ENCODE results near the gene TXNRD2. TPM values are rescaled to one million over a fixed set of nuclear protein-coding genes. Genes with fewer than 3 reads are reported as not detected.

TXNRD2 gene
- total and polyA plus RNA-seq, 10 of the 15 experiments (the other 5 are each of a cell fraction or from before 2014, with no cell fraction given): 1.6 to 26.0 (median 13.9) TPM

DNA sequence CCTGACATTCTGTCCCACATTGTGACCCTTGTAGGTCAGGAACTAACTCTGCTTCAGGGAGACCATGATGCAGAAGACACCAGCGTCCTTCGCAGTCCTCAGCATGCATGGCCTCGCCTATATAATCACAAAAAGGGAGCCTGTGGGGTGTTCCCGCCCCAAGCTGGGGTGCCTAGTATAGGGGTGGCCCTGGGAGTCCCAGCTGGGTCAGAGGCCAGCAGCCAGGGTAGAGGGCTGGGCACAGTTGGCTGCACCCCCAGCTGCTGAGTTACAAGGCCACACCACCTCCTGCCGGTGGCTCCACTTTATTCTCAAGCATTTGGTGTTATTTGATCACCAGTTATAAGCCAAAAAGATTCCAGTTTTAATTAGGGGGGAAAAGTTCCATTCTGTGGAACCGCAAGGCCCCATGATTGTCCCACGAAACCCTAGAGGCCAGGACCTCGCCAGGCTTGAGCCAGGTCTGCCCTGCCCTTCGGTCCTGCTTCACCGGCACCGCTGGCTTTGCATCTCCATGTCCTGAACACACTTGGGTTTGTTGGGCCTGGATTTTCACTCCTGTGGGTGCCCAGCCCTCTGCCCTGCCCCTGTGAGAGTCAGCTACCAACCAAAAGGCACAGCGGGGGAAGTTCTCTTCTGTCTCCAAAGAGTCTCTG, 72.0 kb downstream of the TXNRD2 start:
- no peaks in the 10 kb centered on the region for H3K27me3 ChIP-seq (replicated peaks in 1 of 2; ENCODE audit: control insufficient read depth in 2 of 2, insufficient read depth in 2 of 2, low read length in 1 of 2)
- no TSS peak for BruUV-seq (replicated peaks)
- H3K79me2 ChIP-seq (ENCODE audit: control insufficient read depth, insufficient read depth, low read length): no peaks in the 10 kb centered on the region
- no peak for FAIRE-seq
- no peaks in the 10 kb centered on the region for H3K4me1 ChIP-seq (ENCODE audit: control insufficient read depth, insufficient read depth, low read length)
- H3K4me2 ChIP-seq (ENCODE audit: control insufficient read depth, insufficient read depth): no peak overlapping the region
- no peak for ATAC-seq
- intact Hi-C loops (cut with micrococcal nuclease; ENCODE audit: unreplicated experiment) (no loop called here), in situ Hi-C loops (cut with MboI) (no loop called here)
- H3K9me3 ChIP-seq (replicated peaks; ENCODE audit: control insufficient read depth, insufficient read depth, low read length): no peaks in the 10 kb centered on the region
- no peak overlapping the region for H3K27ac ChIP-seq (ENCODE audit: control insufficient read depth, insufficient read depth)
- ChIA-PET POLR2A (no interaction called here), SMC1A (ENCODE audit: uncharacterized antibody, unreplicated experiment) (no interaction called here), RAD21 (ENCODE audit: unreplicated experiment) (no interaction called here), CTCF (no interaction called here)
- H3K4me3 ChIP-seq: no peak overlapping the region
- no peaks in the 10 kb centered on the region for H3K36me3 ChIP-seq (ENCODE audit: control insufficient read depth in 2 of 2, insufficient read depth in 2 of 2, low read length in 1 of 2)
- no peak for DNase-seq (ENCODE audit: low read depth, low spot score)
- no peak overlapping the region for H3K9ac ChIP-seq (ENCODE audit: control insufficient read depth, insufficient read depth, low read length)
- 74% methylated on average over 12 of the region's 12 CpGs for WGBS (ENCODE audit: insufficient coverage, insufficient replicate concordance, low lambda C conversion rate, missing lambda C conversion rate)
- no peaks in the 10 kb centered on the region for H4K20me1 ChIP-seq (ENCODE audit: control insufficient read depth, insufficient read depth)
- H2AFZ ChIP-seq (ENCODE audit: control insufficient read depth, low read depth, low read length): no peak overlapping the region
- TF ChIP-seq MEF2B (IDR thresholded peaks at IDR 0.05; ENCODE audit: partially characterized antibody, poor library complexity, severe bottlenecking): no peak
- TF ChIP-seq HDGF (IDR thresholded peaks at IDR 0.05): no peak

DNA sequence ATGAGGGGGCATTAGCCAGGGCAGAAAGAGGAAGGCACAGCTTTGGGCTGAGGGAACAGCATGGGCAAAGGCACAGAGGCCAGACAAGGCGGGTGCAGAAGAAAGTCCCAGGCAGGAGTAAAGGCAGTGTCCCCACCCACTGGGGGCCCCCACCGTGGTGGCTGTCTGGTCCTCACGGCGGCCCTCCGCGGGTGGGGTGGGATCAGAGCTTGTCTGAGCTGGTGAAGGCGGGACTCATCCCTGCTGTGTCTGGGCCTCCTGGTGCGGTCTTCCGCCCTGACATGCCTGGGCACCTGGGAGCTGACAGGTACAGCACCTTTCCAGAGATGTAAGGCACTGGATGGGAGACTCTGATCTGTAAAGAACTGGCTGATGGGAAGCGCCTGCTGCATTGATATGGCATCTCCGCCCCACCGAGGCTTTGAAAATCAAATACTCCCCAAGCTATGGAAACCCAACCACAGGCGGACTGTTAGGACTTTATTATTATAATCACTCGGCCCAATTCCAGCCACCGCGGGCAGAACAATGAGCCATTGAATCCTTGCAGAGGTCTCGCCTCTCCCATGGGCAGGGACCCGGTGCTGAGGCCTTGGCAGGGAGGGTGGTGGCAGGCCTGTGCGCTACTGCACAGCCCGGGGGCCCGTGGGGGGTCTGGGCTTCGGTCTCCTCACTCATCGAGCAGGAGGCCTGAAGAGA, 72.7 kb downstream of the TXNRD2 start:
- Histone ChIP-seq H2AFZ (ENCODE audit: control insufficient read depth, low read depth, low read length) (no peak overlapping the region), H3K4me3 (no peak overlapping the region), H3K27ac (ENCODE audit: control insufficient read depth, insufficient read depth) (no peak overlapping the region), H4K20me1 (ENCODE audit: control insufficient read depth, insufficient read depth) (no peaks in the 10 kb centered on the region), H3K36me3 (ENCODE audit: control insufficient read depth in 2 of 2, insufficient read depth in 2 of 2, low read length in 1 of 2) (no peaks in the 10 kb centered on the region), H3K27me3 (replicated peaks in 1 of 2; ENCODE audit: control insufficient read depth in 2 of 2, insufficient read depth in 2 of 2, low read length in 1 of 2) (no peaks in the 10 kb centered on the region), H3K9me3 (replicated peaks; ENCODE audit: control insufficient read depth, insufficient read depth, low read length) (no peaks in the 10 kb centered on the region), H3K4me2 (ENCODE audit: control insufficient read depth, insufficient read depth) (no peak overlapping the region), H3K9ac (ENCODE audit: control insufficient read depth, insufficient read depth, low read length) (no peak overlapping the region), H3K4me1 (ENCODE audit: control insufficient read depth, insufficient read depth, low read length) (no peaks in the 10 kb centered on the region), H3K79me2 (ENCODE audit: control insufficient read depth, insufficient read depth, low read length) (no peaks in the 10 kb centered on the region)
- no peak for TF ChIP-seq MXI1 (IDR thresholded peaks at IDR 0.05; ENCODE audit: low read depth, low read length)
- TF ChIP-seq ZNF217 (IDR thresholded peaks at IDR 0.05): no peak
- no peak for TF ChIP-seq RAD21 (IDR thresholded peaks at IDR 0.05; ENCODE audit: insufficient read depth, low read depth, low read length)
- no peak for TF ChIP-seq TBL1XR1 (IDR thresholded peaks at IDR 0.05; ENCODE audit: low read depth, low read length)
- TF ChIP-seq, protein P1, sequence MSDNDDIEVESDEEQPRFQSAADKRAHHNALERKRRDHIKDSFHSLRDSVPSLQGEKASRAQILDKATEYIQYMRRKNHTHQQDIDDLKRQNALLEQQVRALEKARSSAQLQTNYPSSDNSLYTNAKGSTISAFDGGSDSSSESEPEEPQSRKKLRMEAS (IDR thresholded peaks at IDR 0.05; ENCODE audit: low read depth, low read length): no peak
- no peak for TF ChIP-seq ZBED1 (IDR thresholded peaks at IDR 0.05; ENCODE audit: borderline replicate concordance)
- no peak for TF ChIP-seq RBBP5 (conservative IDR thresholded peaks at IDR 0.05)
- no peak for TF ChIP-seq JUND (IDR thresholded peaks at IDR 0.05; ENCODE audit: low read depth, low read length)
- TF ChIP-seq SUZ12 (IDR thresholded peaks at IDR 0.05; ENCODE audit: unreplicated experiment): no peak
- TF ChIP-seq, protein P2, sequence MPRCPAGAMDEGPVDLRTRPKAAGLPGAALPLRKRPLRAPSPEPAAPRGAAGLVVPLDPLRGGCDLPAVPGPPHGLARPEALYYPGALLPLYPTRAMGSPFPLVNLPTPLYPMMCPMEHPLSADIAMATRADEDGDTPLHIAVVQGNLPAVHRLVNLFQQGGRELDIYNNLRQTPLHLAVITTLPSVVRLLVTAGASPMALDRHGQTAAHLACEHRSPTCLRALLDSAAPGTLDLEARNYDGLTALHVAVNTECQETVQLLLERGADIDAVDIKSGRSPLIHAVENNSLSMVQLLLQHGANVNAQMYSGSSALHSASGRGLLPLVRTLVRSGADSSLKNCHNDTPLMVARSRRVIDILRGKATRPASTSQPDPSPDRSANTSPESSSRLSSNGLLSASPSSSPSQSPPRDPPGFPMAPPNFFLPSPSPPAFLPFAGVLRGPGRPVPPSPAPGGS (IDR thresholded peaks at IDR 0.05; ENCODE audit: borderline replicate concordance, insufficient read depth, low read depth, low read length, poor library complexity, severe bottlenecking): no peak
- no peak for TF ChIP-seq SMC3 (IDR thresholded peaks at IDR 0.05; ENCODE audit: borderline replicate concordance, low read length)
- no peak for TF ChIP-seq FOXK2 (IDR thresholded peaks at IDR 0.05)
- TF ChIP-seq FOXM1 (IDR thresholded peaks at IDR 0.05; ENCODE audit: low read depth, low read length): no peak
- TF ChIP-seq JUNB (IDR thresholded peaks at IDR 0.05): no peak
- no peak for TF ChIP-seq MTA3 (IDR thresholded peaks at IDR 0.05; ENCODE audit: borderline replicate concordance, low read length)
- TF ChIP-seq BHLHE40 (IDR thresholded peaks at IDR 0.05; ENCODE audit: borderline replicate concordance in 1 of 2, low read depth in 2 of 2, low read length in 1 of 2): no peak
- in situ Hi-C loops (cut with MboI) (no loop called here), intact Hi-C loops (cut with micrococcal nuclease; ENCODE audit: unreplicated experiment) (no loop called here)
- CTCF ChIA-PET: no interaction called here
- FAIRE-seq (no peak), ATAC-seq (no peak), DNase-seq (ENCODE audit: low read depth, low spot score) (no peak)
- SMC1A ChIA-PET (ENCODE audit: uncharacterized antibody, unreplicated experiment): no interaction called here
- POLR2A ChIA-PET: no interaction called here
- 74% methylated on average over 23 of the region's 23 CpGs for WGBS (ENCODE audit: insufficient coverage, insufficient replicate concordance, low lambda C conversion rate, missing lambda C conversion rate)
- BruUV-seq (replicated peaks): no TSS peak
- RAD21 ChIA-PET (ENCODE audit: unreplicated experiment): no interaction called here
